Ovary (tissue), 9 donors: ENCODE data around the gene CACNA1D. TPM values are rescaled to one million over a fixed set of nuclear protein-coding genes. Genes with fewer than 3 reads are reported as not detected.

Experiments
- DNase-seq, 5 donors: peaks; one replicate each; pipeline ENCODE4 v3.0.0-alpha.2; 2019 to 2020
- H3K27ac ChIP-seq, 2 donors: fragments of 200-600 bp; one replicate each; pipeline versions ENCODE4 v1.5.1 to v1.8.0; 2019 to 2022
- H3K27me3 ChIP-seq: fragments of 200-600 bp; one replicate; pipeline ENCODE4 v1.8.0; 2022
- H3K36me3 ChIP-seq: fragments of 200-600 bp; sonication (generic); one replicate; pipeline ENCODE4 v1.5.1; 2019
- H3K4me1 ChIP-seq: one replicate; pipeline ENCODE4 v1.8.1; 2013; ENCODE audit warnings: mild to moderate bottlenecking, moderate library complexity; ENCODE audit not compliant: insufficient read depth
- H3K4me3 ChIP-seq: fragments of 200-600 bp; sonication (generic); one replicate; pipeline ENCODE4 v1.5.1; 2017
- H3K9me3 ChIP-seq, 2 donors: fragments of 200-600 bp in 1 of 2; sonication (generic) in 1 of 2; one replicate each; pipeline versions ENCODE4 v1.5.1 to v1.8.1; 2013 to 2019; ENCODE audit warnings: mild to moderate bottlenecking in 1 of 2, moderate library complexity in 1 of 2
- CTCF ChIP-seq, 3 donors: fragments of 450-650 bp in 2 of 3; fragments of 200-600 bp in 1 of 3; IDR thresholded peaks; one replicate each; pipeline versions ENCODE4 v1.5.1 to v1.8.0; 2016 to 2022; ENCODE audit warnings: antibody characterized with exemption in 3 of 3, mild to moderate bottlenecking in 1 of 3
- EP300 ChIP-seq: sonication (generic); formaldehyde crosslinking; IDR thresholded peaks from one replicate; pipeline ENCODE4 v1.6.1; 2017; ENCODE audit warnings: antibody characterized with exemption
- POLR2A ChIP-seq: fragments of 450-650 bp; IDR thresholded peaks from one replicate; pipeline ENCODE4 v1.6.1; 2017; ENCODE audit warnings: antibody characterized with exemption, mild to moderate bottlenecking, moderate library complexity
- WGBS, 3 donors: extraction: QIAGEN DNeasy Blood & Tissue Kit in 1 of 3; methylation state at CpG; one replicate each; pipeline versions ENCODE4 v1.1.5 to v1.1.7; 2013 to 2017; 5-methylcytosine and 5-hydroxymethylcytosine counted together
- intact Hi-C, 4 donors: fragments of 100-400 bp; cut with DNase I; formaldehyde crosslinking; loops; one replicate each; pipeline versions ENCODE4 v1.11.0 to v1.15.1; 2022 to 2023
- polyA plus RNA-seq, 2 donors: library from polyadenylated mRNA; stranded (reverse); fragments of 200-250 nt in 1 of 2; fragments of 350-450 nt in 1 of 2; fragmentation: Illumina TruSeq in 1 of 2; extraction: RNeasy Lipid Tissue Mini Kit (QIAGEN cat#74804) in 1 of 2; gene quantifications; one replicate each; pipeline ENCODE4 v1.2.3, GENCODE V29; 2013 to 2014
- total RNA-seq, 7 donors: library from RNA; depleted of rRNA in 2 of 7; stranded (reverse); fragments of >200 nt in 2 of 7; fragmentation: NEBNext Ultra II Directional in 3 of 7; extraction: Animal tissue kit (Norgen Biotek cat#: 25700) in 3 of 7; gene quantifications; one replicate each; pipeline versions ENCODE4 v1.1.0 to v1.2.4, GENCODE V29; 2016 to 2023
- donor health status: DM: no; HTN: no; CAD: no; lungs with moderate emphysema.
- donor health status: DM: no; HTN: no; CAD: no.
- donor health status: Bipolar disorder and iron deficiency.
- donor health status: DM: yes; HTN: yes; CAD: no.
- donor health status: DM: no; HTN: no; CAD: no.
- donor health status: DM: yes; HTN: yes; CAD: no.

CACNA1D gene
- total and polyA plus RNA-seq, 9 donors = 0.23 to 9.3 (median 5.1) TPM

- 90 to 91% (median 91%) methylated on average over 9 of the region's 9 CpGs for WGBS, 3 donors
- H3K27me3 ChIP-seq = no peaks in the 10 kb centered on the region
- H3K4me3 ChIP-seq = no peak overlapping the region
- no peaks in the 10 kb centered on the region for H3K9me3 ChIP-seq
- no peaks in the 10 kb centered on the region for H3K4me1 ChIP-seq
- H3K27ac ChIP-seq = no peak overlapping the region
- intact Hi-C loops = no loop called here
- TF ChIP-seq EP300 (no peak), POLR2A (no peak), CTCF (IDR thresholded peaks at IDR 0.05) (no peak)
- no peaks in the 10 kb centered on the region for H3K36me3 ChIP-seq
- no peak for DNase-seq
Observed at GRCh38 chr3:53801319-53801718, 306.9 kb downstream of the CACNA1D start.

- Histone ChIP-seq H3K27ac (no peak overlapping the region), H3K27me3 (no peaks in the 10 kb centered on the region), H3K4me1 (no peaks in the 10 kb centered on the region), H3K4me3 (no peak overlapping the region), H3K9me3 (no peaks in the 10 kb centered on the region), H3K36me3 (no peaks in the 10 kb centered on the region)
- TF ChIP-seq EP300 (no peak), POLR2A (no peak), CTCF (IDR thresholded peaks at IDR 0.05) (no peak)
- 83 to 91% (median 88%) methylated on average over 8 of the region's 8 CpGs for WGBS, 3 donors
- DNase-seq = no peak
- intact Hi-C loops = no loop called here
Observed at GRCh38 chr3:53802256-53802880, 308.0 kb downstream of the CACNA1D start.

GRCh38 chr3:53803124-53803815, 308.9 kb downstream of the CACNA1D start:
- no peaks in the 10 kb centered on the region for H3K4me1 ChIP-seq
- no peak overlapping the region for H3K27ac ChIP-seq
- H3K4me3 ChIP-seq = no peak overlapping the region
- TF ChIP-seq EP300 (no peak), POLR2A (no peak), CTCF (IDR thresholded peaks at IDR 0.05) (no peak)
- no peaks in the 10 kb centered on the region for H3K27me3 ChIP-seq
- H3K9me3 ChIP-seq = no peaks in the 10 kb centered on the region
- WGBS, 3 donors = 93 to 95% (median 94%) methylated on average over 18 of the region's 18 CpGs
- no peaks in the 10 kb centered on the region for H3K36me3 ChIP-seq
- intact Hi-C loops = no loop called here
- DNase-seq = no peak

- Histone ChIP-seq H3K27ac (no peak overlapping the region), H3K4me1 (no peaks in the 10 kb centered on the region), H3K27me3 (no peaks in the 10 kb centered on the region), H3K36me3 (no peaks in the 10 kb centered on the region), H3K4me3 (no peak overlapping the region), H3K9me3 (no peaks in the 10 kb centered on the region)
- WGBS, 3 donors = 79 to 82% (median 82%) methylated on average over 20 of the region's 20 CpGs
- no peak for TF ChIP-seq EP300
- no peak for TF ChIP-seq CTCF (IDR thresholded peaks at IDR 0.05)
- TF ChIP-seq POLR2A = no peak
- intact Hi-C loops = no loop called here
- DNase-seq = no peak
Observed at GRCh38 chr3:53803816-53804695, 309.6 kb downstream of the CACNA1D start.
